Measurements from ENCODE around the gene DNAJB12. TPM values are rescaled to one million over a fixed set of nuclear protein-coding genes. Genes with fewer than 3 reads are reported as not detected.

DNAJB12 gene
- total and polyA plus RNA-seq, 9 donors = 27.5 to 46.4 (median 32.0) TPM

DNA sequence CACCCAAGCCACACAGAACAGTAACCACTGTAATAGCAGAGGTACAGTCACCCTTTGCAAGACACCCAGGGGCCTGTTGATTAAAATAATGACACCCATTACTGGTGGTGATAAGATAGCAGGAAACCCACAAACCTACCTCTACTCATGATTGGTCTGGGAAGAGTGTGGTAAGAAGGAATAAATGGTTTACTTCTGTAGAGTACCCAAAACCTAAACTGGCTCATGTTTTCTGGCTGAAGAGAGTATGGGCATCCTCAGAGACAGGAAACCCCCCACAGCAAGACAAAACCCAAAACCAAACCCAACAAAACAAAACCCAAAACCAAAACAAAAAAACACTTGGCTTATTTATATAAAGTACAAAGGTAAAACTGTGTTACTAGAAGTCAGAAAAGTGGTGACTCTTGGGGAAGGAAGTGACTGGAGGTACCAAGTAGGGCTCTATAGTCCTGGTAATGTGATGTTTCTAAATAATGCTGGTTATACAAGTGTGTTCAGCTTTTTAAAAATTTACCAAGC lies 15.5 kb upstream of the DNAJB12 start:
- TF ChIP-seq, protein P1, sequence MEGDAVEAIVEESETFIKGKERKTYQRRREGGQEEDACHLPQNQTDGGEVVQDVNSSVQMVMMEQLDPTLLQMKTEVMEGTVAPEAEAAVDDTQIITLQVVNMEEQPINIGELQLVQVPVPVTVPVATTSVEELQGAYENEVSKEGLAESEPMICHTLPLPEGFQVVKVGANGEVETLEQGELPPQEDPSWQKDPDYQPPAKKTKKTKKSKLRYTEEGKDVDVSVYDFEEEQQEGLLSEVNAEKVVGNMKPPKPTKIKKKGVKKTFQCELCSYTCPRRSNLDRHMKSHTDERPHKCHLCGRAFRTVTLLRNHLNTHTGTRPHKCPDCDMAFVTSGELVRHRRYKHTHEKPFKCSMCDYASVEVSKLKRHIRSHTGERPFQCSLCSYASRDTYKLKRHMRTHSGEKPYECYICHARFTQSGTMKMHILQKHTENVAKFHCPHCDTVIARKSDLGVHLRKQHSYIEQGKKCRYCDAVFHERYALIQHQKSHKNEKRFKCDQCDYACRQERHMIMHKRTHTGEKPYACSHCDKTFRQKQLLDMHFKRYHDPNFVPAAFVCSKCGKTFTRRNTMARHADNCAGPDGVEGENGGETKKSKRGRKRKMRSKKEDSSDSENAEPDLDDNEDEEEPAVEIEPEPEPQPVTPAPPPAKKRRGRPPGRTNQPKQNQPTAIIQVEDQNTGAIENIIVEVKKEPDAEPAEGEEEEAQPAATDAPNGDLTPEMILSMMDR (IDR thresholded peaks at IDR 0.05) = no peak
- TF ChIP-seq POLR2A (IDR thresholded peaks at IDR 0.05) (no peak), EP300 (IDR thresholded peaks at IDR 0.05) (no peak)
- Histone ChIP-seq H3K36me3 (no peaks in the 10 kb centered on the region), H3K4me3 (no peak overlapping the region), H3K27ac (no peak overlapping the region), H3K9me3 (no peaks in the 10 kb centered on the region), H3K27me3 (no peaks in the 10 kb centered on the region), H3K4me1 (ENCODE audit: insufficient read depth) (no peaks in the 10 kb centered on the region)
- intact Hi-C loops (cut with DNase I) = loop anchor here in 1 of 4 donors (5.0 kb wide), 1 partner anchor 762 kb away; no protein-coding TSS in a partner anchor
- no peak for DNase-seq

DNA sequence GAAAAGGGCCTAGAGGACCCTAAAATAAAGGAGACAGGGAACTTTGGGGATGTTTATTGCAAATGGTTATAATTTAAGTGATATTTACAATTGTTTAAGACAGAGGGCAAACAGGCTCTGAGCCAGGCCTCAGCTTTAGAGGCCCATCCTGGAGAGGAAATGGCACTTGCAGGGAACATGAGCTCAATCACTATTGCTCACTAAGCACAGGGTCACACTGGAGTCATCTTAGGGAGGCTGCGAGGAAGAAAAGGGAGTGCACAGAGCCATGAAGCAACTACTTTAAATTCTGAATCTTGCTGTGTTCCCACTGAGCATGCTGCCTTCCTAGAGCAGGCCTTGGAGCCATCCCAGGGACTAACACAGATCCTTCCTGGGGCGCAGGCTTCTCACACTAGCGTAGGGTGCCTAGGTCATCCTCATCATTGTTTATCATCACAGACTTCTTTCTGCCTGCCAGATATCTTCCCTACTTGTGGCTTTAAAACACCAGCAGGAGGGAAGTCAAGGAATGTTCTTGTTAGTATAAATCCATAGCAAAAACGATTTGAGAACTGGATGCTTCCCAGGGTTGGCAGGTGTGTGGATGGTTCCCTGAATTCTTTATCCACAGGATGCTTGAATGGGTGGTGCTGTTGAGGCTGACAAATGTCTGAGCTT lies 12.7 kb upstream of the DNAJB12 start:
- TF ChIP-seq, protein P1 (IDR thresholded peaks at IDR 0.05) = no peak
- TF ChIP-seq EP300 (IDR thresholded peaks at IDR 0.05) (no peak), POLR2A (IDR thresholded peaks at IDR 0.05) (no peak)
- H3K4me1 ChIP-seq (ENCODE audit: insufficient read depth) = no peaks in the 10 kb centered on the region
- no peaks in the 10 kb centered on the region for H3K9me3 ChIP-seq
- no peak overlapping the region for H3K27ac ChIP-seq
- 53 to 60% (median 57%) methylated on average over 4 of the region's 4 CpGs for WGBS, 3 donors
- no peaks in the 10 kb centered on the region for H3K27me3 ChIP-seq
- no peaks in the 10 kb centered on the region for H3K36me3 ChIP-seq
- intact Hi-C loops (cut with DNase I) = loop anchor here in 1 of 4 donors (5.0 kb wide), 1 partner anchor 465 kb away; no protein-coding TSS in a partner anchor
- no peak for DNase-seq
- H3K4me3 ChIP-seq = no peak overlapping the region

DNA sequence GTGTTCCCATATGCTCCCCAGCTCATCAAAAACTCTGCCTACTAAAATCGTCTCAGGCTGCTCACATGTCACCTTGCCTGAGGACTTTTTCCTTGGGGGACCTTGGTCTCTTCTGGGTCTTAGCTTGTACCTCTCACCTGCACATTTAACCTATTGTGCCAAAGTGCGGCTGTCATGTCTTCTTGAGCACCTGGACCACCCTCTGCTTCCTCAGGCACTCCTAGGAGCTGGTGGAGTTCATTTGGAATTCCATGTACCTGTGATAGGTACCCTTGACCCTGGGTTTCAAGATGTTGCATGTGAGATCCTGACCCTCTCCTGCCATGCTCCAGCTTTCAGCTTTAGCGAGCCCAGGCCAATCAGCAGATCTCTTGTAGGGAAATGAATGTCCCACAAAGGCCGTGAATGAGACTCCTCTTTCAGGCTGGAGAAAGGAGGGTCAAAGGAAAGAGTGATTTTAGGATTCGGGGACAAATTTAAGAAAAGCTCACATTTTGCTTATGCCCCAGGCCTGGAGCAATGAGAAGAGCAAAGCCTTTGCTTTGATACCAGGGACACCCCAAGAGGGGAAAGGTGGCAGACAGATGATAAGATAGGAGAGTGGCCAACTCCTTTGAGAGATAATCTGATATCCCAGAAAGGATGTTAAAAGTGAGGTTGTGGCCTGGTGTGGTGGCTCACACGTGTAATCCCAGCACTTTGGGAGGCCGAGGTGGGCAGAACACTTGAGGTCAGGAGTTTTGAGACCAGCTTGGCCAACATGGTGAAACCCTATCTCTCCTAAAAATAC lies 10.6 kb upstream of the DNAJB12 start:
- Histone ChIP-seq H3K27ac (no peak overlapping the region), H3K36me3 (no peaks in the 10 kb centered on the region), H3K4me1 (ENCODE audit: insufficient read depth) (no peaks in the 10 kb centered on the region), H3K27me3 (no peaks in the 10 kb centered on the region), H3K4me3 (no peak overlapping the region), H3K9me3 (no peaks in the 10 kb centered on the region)
- TF ChIP-seq EP300 (IDR thresholded peaks at IDR 0.05) = no peak
- no peak for TF ChIP-seq POLR2A (IDR thresholded peaks at IDR 0.05)
- TF ChIP-seq, protein P1 (IDR thresholded peaks at IDR 0.05) = no peak
- WGBS, 3 donors = 80 to 82% (median 82%) methylated on average over 7 of the region's 7 CpGs
- intact Hi-C loops (cut with DNase I) = loop anchor here in 3 of 4 donors (2.0 to 5.0 kb wide), 3 partner anchors 467 to 472 kb away; no protein-coding TSS in a partner anchor
- no peak for DNase-seq

DNA sequence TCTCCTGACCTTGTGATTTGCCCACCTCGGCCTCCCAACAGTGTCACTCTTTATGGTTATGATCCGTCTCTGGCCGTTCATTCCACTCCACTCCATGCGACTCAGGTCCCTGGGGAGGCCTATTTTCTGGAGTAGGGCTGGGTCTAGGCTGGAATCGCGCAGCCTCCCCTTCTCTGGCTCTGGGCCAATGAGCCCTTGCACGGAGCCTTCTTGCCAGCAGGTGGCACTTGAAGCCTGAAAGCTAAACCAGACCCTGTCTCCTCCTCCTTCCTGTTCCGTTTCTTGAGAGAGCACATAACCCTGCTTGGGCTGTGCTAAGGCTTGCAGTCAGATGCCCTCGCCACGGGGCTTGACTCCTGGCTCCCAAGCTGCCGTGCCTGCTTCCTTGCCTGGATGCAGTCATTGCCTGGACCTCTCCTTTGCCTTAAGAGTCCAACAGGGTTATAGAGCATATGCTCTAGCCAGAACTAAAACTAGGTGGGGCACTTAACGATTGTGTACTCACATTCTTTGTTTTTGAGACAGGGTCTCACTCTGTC lies 9.6 kb upstream of the DNAJB12 start:
- intact Hi-C loops (cut with DNase I) = loop anchor here in 2 of 4 donors (2.0 kb wide), 2 partner anchors 470 to 472 kb away; no protein-coding TSS in a partner anchor

More for the DNA sequence above, 9.6 kb upstream of the DNAJB12 start:
- Histone ChIP-seq H3K36me3 (no peaks in the 10 kb centered on the region), H3K27ac (peak overlapping the region in 1 of 2 donors; percentile 34), H3K9me3 (no peaks in the 10 kb centered on the region), H3K4me1 (ENCODE audit: insufficient read depth) (no peaks in the 10 kb centered on the region), H3K27me3 (no peaks in the 10 kb centered on the region), H3K4me3 (no peak overlapping the region)
- TF ChIP-seq EP300 (IDR thresholded peaks at IDR 0.05) (no peak), POLR2A (IDR thresholded peaks at IDR 0.05) (peak; percentile 16)
- TF ChIP-seq, protein P1 (IDR thresholded peaks at IDR 0.05) = peak; percentile 84 to 97 (median 93)
- WGBS, 3 donors = 2 to 3% (median 3%) methylated on average over 12 of the region's 12 CpGs
- DNase-seq = peak; percentile 86 to 93 (median 91)

All from ovary (tissue), 9 donors.